Ascending aorta (tissue), 2 donors: Measurements from ENCODE around the gene UPF3B. TPM values are rescaled to one million over a fixed set of nuclear protein-coding genes. Genes with fewer than 3 reads are reported as not detected.

ENCODE experiments used
- DNase-seq, 2 donors: peaks; one replicate each; pipeline ENCODE4 v3.0.0-alpha.2; 2019; ENCODE audit warnings: low spot score in 2 of 2
- H3K27ac ChIP-seq, 2 donors: fragments of 200-600 bp; sonication (generic); one replicate each; pipeline ENCODE4 v1.5.1; 2016 to 2017; ENCODE audit warnings: mild to moderate bottlenecking in 1 of 2
- H3K27me3 ChIP-seq: fragments of 200-600 bp; sonication (generic); one replicate; pipeline ENCODE4 v1.5.1; 2017
- H3K36me3 ChIP-seq, 2 donors: fragments of 200-600 bp; sonication (generic); one replicate each; pipeline ENCODE4 v1.5.1; 2016
- H3K4me1 ChIP-seq, 2 donors: fragments of 200-600 bp; sonication (generic); one replicate each; pipeline ENCODE4 v1.5.1; 2016 to 2017; ENCODE audit warnings: mild to moderate bottlenecking in 1 of 2
- H3K4me3 ChIP-seq, 2 donors: fragments of 200-600 bp; sonication (generic); one replicate each; pipeline ENCODE4 v1.5.1; 2016 to 2017; ENCODE audit warnings: mild to moderate bottlenecking in 1 of 2
- H3K9me3 ChIP-seq, 2 donors: fragments of 200-600 bp; sonication (generic); one replicate each; pipeline ENCODE4 v1.5.1; 2016
- CTCF ChIP-seq, 3 experiments: fragments of 200-600 bp in 2 of 3; fragments of 450-650 bp in 1 of 3; sonication (generic) in 2 of 3; IDR thresholded peaks; one replicate each; pipeline ENCODE4 v1.5.1; 2016 to 2019; ENCODE audit warnings: antibody characterized with exemption in 3 of 3, mild to moderate bottlenecking in 1 of 3, moderate library complexity in 1 of 3
- intact Hi-C: fragments of 100-400 bp; cut with DNase I; formaldehyde crosslinking; loops from one replicate; pipeline ENCODE4 v1.15.1; 2023
- total RNA-seq: library from RNA; depleted of rRNA; stranded (reverse); fragments of >200 nt; gene quantifications from one replicate; pipeline ENCODE4 v1.1.0, GENCODE V29; 2016

UPF3B gene
- total RNA-seq, 1 donor from 2014 or later: not detected

DNA sequence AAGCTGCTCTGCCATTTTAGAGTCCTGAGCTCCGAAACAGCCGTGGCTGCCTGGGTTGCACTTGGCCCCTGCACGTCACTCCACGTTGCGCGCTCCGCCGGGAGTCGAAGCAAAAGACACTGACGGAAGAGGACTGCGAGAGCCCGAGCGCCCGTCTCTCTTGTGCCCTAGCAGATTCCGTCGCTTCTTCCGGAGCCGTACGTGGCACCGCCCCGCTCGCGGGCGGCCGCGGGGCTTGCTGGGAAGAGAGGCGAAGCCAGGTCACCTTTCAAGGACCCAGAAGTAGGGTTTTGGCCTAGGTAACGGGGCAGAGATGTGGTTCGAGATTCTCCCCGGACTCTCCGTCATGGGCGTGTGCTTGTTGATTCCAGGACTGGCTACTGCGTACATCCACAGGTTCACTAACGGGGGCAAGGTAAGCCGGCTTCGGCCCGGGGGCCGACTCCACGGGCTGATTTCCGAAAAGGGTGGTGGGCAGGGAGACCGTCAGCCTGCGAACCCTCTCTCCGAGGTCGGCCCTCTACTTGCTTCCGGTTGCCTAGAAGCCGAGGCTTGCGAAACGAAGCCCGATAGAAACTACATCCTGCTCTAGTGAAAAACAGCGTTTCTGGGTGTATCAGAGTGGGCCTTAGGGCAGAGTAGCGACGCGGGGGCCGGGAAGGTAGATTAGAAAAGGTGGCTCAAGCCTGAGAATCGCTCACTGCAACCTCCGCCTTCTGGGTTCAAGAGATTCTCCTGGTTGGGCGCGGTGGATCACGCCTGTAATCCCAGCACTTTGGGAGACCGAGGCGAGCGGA lies 19.0 kb upstream of the UPF3B start, which contains the start of the genes NDUFA1 and RNF113A:
Gene NDUFA1 (plus strand): TSS at position 234 of the 797 bp plus-strand sequence. CDS start 80 bp downstream, at position 314.
Gene RNF113A (minus strand): TSS at position 135 of the 797 bp plus-strand sequence. CDS start 120 bp downstream, at position 15.
- intact Hi-C loops: loop anchor here (1.0 to 10.0 kb wide), 6 partner anchors 18 to 691 kb away; partner anchors contain the start of genes CUL4B, NKAP, PGRMC1 and RPL39
- peaks cover 0 to 5% of the 10 kb centered on the region in 2 donors for H3K4me1 ChIP-seq
- H3K9me3 ChIP-seq: no peaks in the 10 kb centered on the region
- H3K36me3 ChIP-seq: peaks cover 0 to 3% of the 10 kb centered on the region in 2 donors
- peak; percentile 31 to 89 for DNase-seq
- H3K4me3 ChIP-seq: peak within 1 kb of the TSS; percentile 54 to 66
- H3K27me3 ChIP-seq: no peaks in the 10 kb centered on the region
- H3K27ac ChIP-seq: peak within 1 kb of the TSS; percentile 90 to 93
- no peak for TF ChIP-seq CTCF (IDR thresholded peaks at IDR 0.05)

GRCh38 chrX:119871245-119871598 lies 18.5 kb upstream of the UPF3B start:
- intact Hi-C loops: loop anchor here (1.0 to 10.0 kb wide), 6 partner anchors 18 to 691 kb away; partner anchors contain the start of genes CUL4B, NKAP, PGRMC1 and RPL39
- no peaks in the 10 kb centered on the region for H3K9me3 ChIP-seq
- no peak for TF ChIP-seq CTCF (IDR thresholded peaks at IDR 0.05)
- peak in 1 of 2 donors; percentile 64 for DNase-seq
- H3K4me3 ChIP-seq: peak overlapping the region; percentile 54 to 66
- H3K4me1 ChIP-seq: peaks cover 0 to 5% of the 10 kb centered on the region in 2 donors
- no peaks in the 10 kb centered on the region for H3K36me3 ChIP-seq
- no peaks in the 10 kb centered on the region for H3K27me3 ChIP-seq
- H3K27ac ChIP-seq: peak overlapping the region; percentile 90 to 93

GRCh38 chrX:119870626-119871131 lies 17.9 kb upstream of the UPF3B start:
- no peak for TF ChIP-seq CTCF (IDR thresholded peaks at IDR 0.05)
- no peak for DNase-seq
- intact Hi-C loops: loop anchor here (1.0 to 10.0 kb wide), 6 partner anchors 17 to 692 kb away; partner anchors contain the start of genes CUL4B, NKAP, PGRMC1 and RPL39
- H3K27ac ChIP-seq: peak overlapping the region; percentile 90 to 93
- H3K4me3 ChIP-seq: peak overlapping the region; percentile 54 to 66
- H3K9me3 ChIP-seq: no peaks in the 10 kb centered on the region
- H3K4me1 ChIP-seq: peaks cover 0 to 5% of the 10 kb centered on the region in 2 donors
- no peaks in the 10 kb centered on the region for H3K27me3 ChIP-seq
- H3K36me3 ChIP-seq: no peaks in the 10 kb centered on the region

DNA sequence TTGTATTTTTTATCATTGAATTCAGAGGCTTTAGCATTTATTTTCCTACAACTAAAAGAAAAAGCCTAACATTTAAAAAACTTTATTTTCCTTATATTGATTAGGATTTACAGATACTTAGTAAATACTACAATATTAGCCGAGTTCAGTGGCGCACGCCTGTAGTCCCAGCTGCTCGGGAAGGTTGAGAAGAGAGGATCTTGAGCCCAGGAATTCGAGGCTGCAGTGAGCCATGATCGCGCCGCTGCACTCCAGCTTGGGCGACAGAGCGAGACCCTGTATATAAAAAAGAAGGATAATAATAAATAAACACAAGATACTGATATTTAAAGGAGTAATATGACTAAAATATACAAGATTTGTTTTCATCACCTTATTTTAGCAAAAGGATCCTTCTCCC lies 681 bp upstream of the UPF3B start:
- Histone ChIP-seq H3K27ac (peak overlapping the region; percentile 22 to 59), H3K9me3 (no peaks in the 10 kb centered on the region), H3K4me3 (peak overlapping the region; percentile 36 to 53), H3K36me3 (no peaks in the 10 kb centered on the region), H3K4me1 (no peaks in the 10 kb centered on the region), H3K27me3 (no peaks in the 10 kb centered on the region)
- intact Hi-C loops: loop anchor here (1.0 to 10.0 kb wide), 7 partner anchors 18 to 1509 kb away; partner anchors contain the start of genes NDUFA1, NKRF, RNF113A and RPL39
- no peak for TF ChIP-seq CTCF (IDR thresholded peaks at IDR 0.05)
- no peak for DNase-seq

DNA sequence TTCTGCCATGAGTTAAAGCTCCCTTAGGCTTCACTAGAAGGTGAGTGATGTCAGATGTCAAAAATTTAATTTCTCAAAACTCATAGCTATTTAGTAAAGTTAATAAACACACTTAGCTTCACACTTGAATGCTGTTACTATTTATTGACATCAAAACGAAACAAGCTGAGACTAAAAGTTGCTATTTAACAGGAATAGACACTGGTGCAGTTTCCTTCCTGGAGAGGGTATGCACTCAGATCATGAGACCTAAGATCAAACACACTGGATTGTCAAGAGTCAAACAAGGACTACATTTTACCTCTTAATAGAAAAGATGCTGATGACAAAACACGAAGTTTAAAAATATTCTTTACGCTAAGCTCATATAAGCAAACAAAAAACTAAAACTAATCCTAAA lies 18.9 kb downstream of the UPF3B start:
- Histone ChIP-seq H3K4me3 (no peak overlapping the region), H3K4me1 (no peaks in the 10 kb centered on the region), H3K9me3 (no peaks in the 10 kb centered on the region), H3K27ac (no peak overlapping the region), H3K27me3 (no peaks in the 10 kb centered on the region), H3K36me3 (peaks cover 11 to 32% of the 10 kb centered on the region in 2 donors)
- no peak for TF ChIP-seq CTCF (IDR thresholded peaks at IDR 0.05)
- no peak for DNase-seq
- intact Hi-C loops: no loop called here
